Measurements from ENCODE around the gene SYNGR1.

- TF ChIP-seq, protein P1, sequence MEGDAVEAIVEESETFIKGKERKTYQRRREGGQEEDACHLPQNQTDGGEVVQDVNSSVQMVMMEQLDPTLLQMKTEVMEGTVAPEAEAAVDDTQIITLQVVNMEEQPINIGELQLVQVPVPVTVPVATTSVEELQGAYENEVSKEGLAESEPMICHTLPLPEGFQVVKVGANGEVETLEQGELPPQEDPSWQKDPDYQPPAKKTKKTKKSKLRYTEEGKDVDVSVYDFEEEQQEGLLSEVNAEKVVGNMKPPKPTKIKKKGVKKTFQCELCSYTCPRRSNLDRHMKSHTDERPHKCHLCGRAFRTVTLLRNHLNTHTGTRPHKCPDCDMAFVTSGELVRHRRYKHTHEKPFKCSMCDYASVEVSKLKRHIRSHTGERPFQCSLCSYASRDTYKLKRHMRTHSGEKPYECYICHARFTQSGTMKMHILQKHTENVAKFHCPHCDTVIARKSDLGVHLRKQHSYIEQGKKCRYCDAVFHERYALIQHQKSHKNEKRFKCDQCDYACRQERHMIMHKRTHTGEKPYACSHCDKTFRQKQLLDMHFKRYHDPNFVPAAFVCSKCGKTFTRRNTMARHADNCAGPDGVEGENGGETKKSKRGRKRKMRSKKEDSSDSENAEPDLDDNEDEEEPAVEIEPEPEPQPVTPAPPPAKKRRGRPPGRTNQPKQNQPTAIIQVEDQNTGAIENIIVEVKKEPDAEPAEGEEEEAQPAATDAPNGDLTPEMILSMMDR (IDR thresholded peaks at IDR 0.05): peak in 1 of 6 experiments; percentile 17
- no peak for TF ChIP-seq POLR2A (IDR thresholded peaks at IDR 0.05)
Measured at GRCh38 chr22:39364714-39365491, 15.1 kb downstream of the SYNGR1 start.

All from esophagus squamous epithelium (tissue), 4 donors.